Astrocyte (in vitro differentiated cells and primary cell): ENCODE results near the gene NUFIP2. TPM values are rescaled to one million over a fixed set of nuclear protein-coding genes. Genes with fewer than 3 reads are reported as not detected.

ENCODE experiments used
- DNase-seq: peaks from one replicate; pipeline ENCODE4 v3.0.0-alpha.2; 2010; ENCODE audit warnings: low read depth
- FAIRE-seq: peaks from 2 replicates; lab custom pipeline; 2011; peaks lifted over from hg19 to GRCh38; lab: Jason Lieb, UNC
- H2AFZ ChIP-seq: 2 replicates; pipeline ENCODE4 v1.6.0; 2012; ENCODE audit warnings: low read depth, low read length, inconsistent platforms
- H3K27ac ChIP-seq: 2 replicates; pipeline ENCODE4 v1.5.1; 2011; ENCODE audit warnings: low read depth, low read length, inconsistent platforms
- H3K27me3 ChIP-seq: 2 replicates; pipeline ENCODE4 v1.6.0; 2011; ENCODE audit warnings: low read length, inconsistent platforms; ENCODE audit not compliant: insufficient read depth
- H3K36me3 ChIP-seq: 2 replicates; pipeline ENCODE4 v1.5.1; 2011; ENCODE audit warnings: low read length, inconsistent platforms; ENCODE audit not compliant: insufficient read depth
- H3K4me1 ChIP-seq: 2 replicates; pipeline ENCODE4 v1.5.1; 2011; ENCODE audit warnings: low read length, inconsistent platforms; ENCODE audit not compliant: insufficient read depth
- H3K4me2 ChIP-seq: 2 replicates; pipeline ENCODE4 v1.6.0; 2012; ENCODE audit warnings: low read length, inconsistent platforms
- H3K4me3 ChIP-seq: 2 replicates; pipeline ENCODE4 v1.5.1; 2011; ENCODE audit warnings: low read depth, mild to moderate bottlenecking, low read length, inconsistent platforms; ENCODE audit not compliant: insufficient read depth
- H3K79me2 ChIP-seq: 2 replicates; pipeline ENCODE4 v1.6.0; 2012; ENCODE audit warnings: mild to moderate bottlenecking, low read length, inconsistent platforms; ENCODE audit not compliant: insufficient read depth
- H3K9ac ChIP-seq: 2 replicates; pipeline ENCODE4 v1.6.0; 2012; ENCODE audit warnings: mild to moderate bottlenecking, low read length, inconsistent platforms
- H3K9me3 ChIP-seq: 2 replicates; pipeline ENCODE4 v1.5.1; 2012; ENCODE audit warnings: low read depth, mild to moderate bottlenecking, low read length, inconsistent platforms; ENCODE audit not compliant: insufficient read depth
- H4K20me1 ChIP-seq: 2 replicates; pipeline ENCODE4 v1.6.0; 2012; ENCODE audit warnings: low read length, inconsistent platforms; ENCODE audit not compliant: insufficient read depth
- H3K27ac Mint-ChIP-seq: one replicate; pipeline ENCODE4 v1.8.0; 2021; ENCODE audit warnings: mild to moderate bottlenecking, mixed read lengths; ENCODE audit not compliant: unreplicated experiment
- H3K27me3 Mint-ChIP-seq: one replicate; pipeline ENCODE4 v1.8.0; 2021; ENCODE audit warnings: low read depth, mixed read lengths; ENCODE audit not compliant: unreplicated experiment
- H3K36me3 Mint-ChIP-seq: one replicate; pipeline ENCODE4 v1.8.0; 2021; ENCODE audit warnings: low read depth, mixed read lengths; ENCODE audit not compliant: unreplicated experiment
- H3K4me1 Mint-ChIP-seq: one replicate; pipeline ENCODE4 v1.8.0; 2021; ENCODE audit warnings: low read depth, mixed read lengths; ENCODE audit not compliant: unreplicated experiment
- H3K4me3 Mint-ChIP-seq: one replicate; pipeline ENCODE4 v1.8.0; 2021; ENCODE audit warnings: mild to moderate bottlenecking, moderate library complexity, mixed read lengths; ENCODE audit not compliant: unreplicated experiment
- H3K9me3 Mint-ChIP-seq: one replicate; pipeline ENCODE4 v1.8.0; 2021; ENCODE audit warnings: mild to moderate bottlenecking, mixed read lengths; ENCODE audit not compliant: unreplicated experiment
- EZH2 ChIP-seq: IDR thresholded peaks from 2 replicates; pipeline ENCODE4 v1.6.1; 2012; ENCODE audit warnings: mild to moderate bottlenecking, low read length, inconsistent platforms; ENCODE audit not compliant: insufficient read depth
- total RNA-seq: library from RNA; stranded (reverse); gene quantifications from 2 replicates; pipeline ENCODE4 v1.2.1, GENCODE V29; 2021
- TF ChIP-seq, protein P1 (sequence below): IDR thresholded peaks from 2 replicates; pipeline ENCODE4 v1.5.1; 2011; ENCODE audit warnings: low read depth, mild to moderate bottlenecking, inconsistent platforms, low read length, moderate library complexity; ENCODE audit not compliant: insufficient read depth

NUFIP2 gene
- total RNA-seq, 1 donor from 2014 or later, result 79.8 TPM

DNA sequence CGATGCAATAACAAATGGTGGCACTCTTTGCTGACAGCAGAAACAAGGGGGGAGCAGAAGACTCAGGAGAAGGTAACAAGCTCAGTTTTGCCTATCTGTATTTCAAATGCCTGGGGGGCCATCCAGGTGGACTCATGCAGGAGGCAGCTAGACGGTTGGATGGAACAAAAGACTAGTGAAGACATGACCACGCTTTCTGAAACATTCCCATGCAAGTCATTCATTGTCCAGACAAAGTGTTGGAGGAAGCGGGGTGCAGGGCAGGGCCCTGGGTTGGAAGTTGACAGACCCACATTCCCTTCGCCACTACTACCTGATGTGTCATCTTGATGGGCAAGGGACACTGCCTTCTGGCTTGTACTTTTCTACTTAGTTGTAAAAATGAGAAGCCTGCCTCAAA, 77.1 kb downstream of the NUFIP2 start:
- Histone ChIP-seq H3K4me2 (no peak overlapping the region), H3K27me3 (no peaks in the 10 kb centered on the region), H3K9ac (no peak overlapping the region), H2AFZ (no peak overlapping the region), H3K36me3 (no peaks in the 10 kb centered on the region), H3K4me3 (no peak overlapping the region), H4K20me1 (no peaks in the 10 kb centered on the region), H3K9me3 (no peaks in the 10 kb centered on the region), H3K4me1 (peaks cover 3% of the 10 kb centered on the region), H3K79me2 (no peaks in the 10 kb centered on the region), H3K27ac (no peak overlapping the region)
- no peak overlapping the region for H3K4me3 Mint-ChIP-seq
- peak overlapping the region; percentile 54 for H3K27ac Mint-ChIP-seq
- FAIRE-seq, result no peak
- no peaks in the 10 kb centered on the region for H3K36me3 Mint-ChIP-seq
- DNase-seq, result no peak
- H3K27me3 Mint-ChIP-seq, result no peaks in the 10 kb centered on the region
- H3K9me3 Mint-ChIP-seq, result no peaks in the 10 kb centered on the region
- peaks cover 13% of the 10 kb centered on the region for H3K4me1 Mint-ChIP-seq
- no peak for TF ChIP-seq EZH2
- TF ChIP-seq, protein P1, sequence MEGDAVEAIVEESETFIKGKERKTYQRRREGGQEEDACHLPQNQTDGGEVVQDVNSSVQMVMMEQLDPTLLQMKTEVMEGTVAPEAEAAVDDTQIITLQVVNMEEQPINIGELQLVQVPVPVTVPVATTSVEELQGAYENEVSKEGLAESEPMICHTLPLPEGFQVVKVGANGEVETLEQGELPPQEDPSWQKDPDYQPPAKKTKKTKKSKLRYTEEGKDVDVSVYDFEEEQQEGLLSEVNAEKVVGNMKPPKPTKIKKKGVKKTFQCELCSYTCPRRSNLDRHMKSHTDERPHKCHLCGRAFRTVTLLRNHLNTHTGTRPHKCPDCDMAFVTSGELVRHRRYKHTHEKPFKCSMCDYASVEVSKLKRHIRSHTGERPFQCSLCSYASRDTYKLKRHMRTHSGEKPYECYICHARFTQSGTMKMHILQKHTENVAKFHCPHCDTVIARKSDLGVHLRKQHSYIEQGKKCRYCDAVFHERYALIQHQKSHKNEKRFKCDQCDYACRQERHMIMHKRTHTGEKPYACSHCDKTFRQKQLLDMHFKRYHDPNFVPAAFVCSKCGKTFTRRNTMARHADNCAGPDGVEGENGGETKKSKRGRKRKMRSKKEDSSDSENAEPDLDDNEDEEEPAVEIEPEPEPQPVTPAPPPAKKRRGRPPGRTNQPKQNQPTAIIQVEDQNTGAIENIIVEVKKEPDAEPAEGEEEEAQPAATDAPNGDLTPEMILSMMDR, result no peak

DNA sequence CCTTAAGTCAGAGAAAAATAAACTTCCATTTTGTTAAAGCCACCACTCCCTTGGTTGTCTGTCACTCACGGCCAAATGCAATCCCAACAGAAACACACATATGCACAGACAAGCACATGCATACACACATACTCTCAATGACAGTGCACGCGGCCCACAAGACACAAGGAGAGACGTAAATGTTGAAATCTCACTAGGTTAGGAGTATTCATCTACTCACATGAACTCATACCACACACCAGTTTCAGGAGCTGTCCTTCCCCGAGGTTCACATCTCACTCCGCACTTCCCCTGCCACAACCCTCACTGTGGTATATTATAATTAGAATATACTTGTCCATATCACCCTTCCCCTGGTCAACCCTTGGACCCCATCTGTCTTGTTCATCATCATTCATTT, 77.8 kb downstream of the NUFIP2 start:
- Histone ChIP-seq H3K4me2 (no peak overlapping the region), H3K9me3 (no peaks in the 10 kb centered on the region), H3K4me1 (peaks cover 3% of the 10 kb centered on the region), H3K4me3 (no peak overlapping the region), H3K79me2 (no peaks in the 10 kb centered on the region), H3K9ac (no peak overlapping the region), H2AFZ (no peak overlapping the region), H3K27me3 (no peaks in the 10 kb centered on the region), H3K36me3 (no peaks in the 10 kb centered on the region), H4K20me1 (no peaks in the 10 kb centered on the region), H3K27ac (no peak overlapping the region)
- DNase-seq (no peak), FAIRE-seq (no peak)
- H3K4me1 Mint-ChIP-seq, result peaks cover 13% of the 10 kb centered on the region
- no peaks in the 10 kb centered on the region for H3K27me3 Mint-ChIP-seq
- TF ChIP-seq, protein P1, result no peak
- no peak for TF ChIP-seq EZH2
- no peaks in the 10 kb centered on the region for H3K9me3 Mint-ChIP-seq
- no peak overlapping the region for H3K4me3 Mint-ChIP-seq
- H3K36me3 Mint-ChIP-seq, result no peaks in the 10 kb centered on the region
- no peak overlapping the region for H3K27ac Mint-ChIP-seq

DNA sequence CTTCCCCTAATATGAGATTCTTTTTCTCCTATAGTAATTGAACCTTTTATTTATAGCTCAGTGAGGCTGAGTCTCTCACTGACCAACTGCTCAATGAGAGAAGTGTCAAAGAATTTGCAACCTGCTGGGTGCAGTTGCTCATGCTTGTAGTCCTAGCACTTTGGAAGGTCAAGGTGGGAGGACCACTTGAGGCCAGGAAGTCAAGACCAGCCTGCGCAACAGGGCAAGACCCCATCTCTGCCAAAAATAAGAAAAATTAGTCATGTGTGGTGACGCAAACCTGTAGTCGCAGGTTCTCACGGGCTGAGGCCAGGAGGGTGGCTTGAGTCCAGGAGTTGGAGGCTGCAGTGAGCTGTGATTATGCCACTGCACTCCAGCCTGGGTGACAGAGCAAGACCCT, 78.2 kb downstream of the NUFIP2 start:
- no peaks in the 10 kb centered on the region for H3K27me3 Mint-ChIP-seq

More for the DNA sequence above, 78.2 kb downstream of the NUFIP2 start:
- Histone ChIP-seq H3K4me3 (no peak overlapping the region), H3K79me2 (no peaks in the 10 kb centered on the region), H3K4me1 (peaks cover 3% of the 10 kb centered on the region), H2AFZ (no peak overlapping the region), H4K20me1 (no peaks in the 10 kb centered on the region), H3K9me3 (no peaks in the 10 kb centered on the region), H3K36me3 (no peaks in the 10 kb centered on the region), H3K27ac (no peak overlapping the region), H3K4me2 (no peak overlapping the region), H3K9ac (no peak overlapping the region), H3K27me3 (no peaks in the 10 kb centered on the region)
- DNase-seq (peak; percentile 59), FAIRE-seq (no peak)
- H3K27ac Mint-ChIP-seq, result no peak overlapping the region
- no peaks in the 10 kb centered on the region for H3K9me3 Mint-ChIP-seq
- no peak overlapping the region for H3K4me3 Mint-ChIP-seq
- H3K36me3 Mint-ChIP-seq, result no peaks in the 10 kb centered on the region
- H3K4me1 Mint-ChIP-seq, result peaks cover 13% of the 10 kb centered on the region
- TF ChIP-seq EZH2, result no peak
- TF ChIP-seq, protein P1, result no peak
